Fibroblast of the conjunctiva (primary cell): ENCODE results near the gene ALG1L2.
"Not testable (repeated sequence)": the region's sequence is repeated elsewhere in the genome, so short reads cannot be mapped to it uniquely, and the experiment has no call there.

ENCODE experiments used
- DNase-seq: peaks from one replicate; pipeline ENCODE4 v3.0.0-alpha.2; 2010; ENCODE audit warnings: low read depth

Gene ALG1L2

DNA sequence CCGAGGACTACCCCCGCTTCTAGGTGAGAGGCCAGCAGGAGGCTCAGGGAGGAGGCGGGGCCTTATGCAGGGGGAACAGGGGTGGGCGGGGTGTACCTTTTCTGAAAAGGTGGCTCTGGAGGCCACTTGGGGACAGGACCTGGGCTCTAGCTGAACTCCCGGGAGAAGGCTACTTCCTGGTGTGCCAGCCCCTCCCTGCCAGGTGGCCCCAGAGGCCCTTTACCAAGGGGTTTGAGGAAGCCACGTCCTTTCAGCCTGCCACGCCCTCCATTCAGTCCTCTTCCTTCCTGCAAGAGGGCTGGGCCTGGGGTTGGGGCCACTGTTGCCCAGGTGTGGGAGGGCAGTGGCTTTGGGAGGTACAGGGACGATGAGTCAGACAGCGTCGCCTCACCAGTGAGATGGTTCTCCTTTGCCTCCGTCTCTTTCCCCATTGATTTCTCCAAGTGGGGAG lies 12.9 kb downstream of the ALG1L2 start:
- not testable (repeated sequence) for DNase-seq

DNA sequence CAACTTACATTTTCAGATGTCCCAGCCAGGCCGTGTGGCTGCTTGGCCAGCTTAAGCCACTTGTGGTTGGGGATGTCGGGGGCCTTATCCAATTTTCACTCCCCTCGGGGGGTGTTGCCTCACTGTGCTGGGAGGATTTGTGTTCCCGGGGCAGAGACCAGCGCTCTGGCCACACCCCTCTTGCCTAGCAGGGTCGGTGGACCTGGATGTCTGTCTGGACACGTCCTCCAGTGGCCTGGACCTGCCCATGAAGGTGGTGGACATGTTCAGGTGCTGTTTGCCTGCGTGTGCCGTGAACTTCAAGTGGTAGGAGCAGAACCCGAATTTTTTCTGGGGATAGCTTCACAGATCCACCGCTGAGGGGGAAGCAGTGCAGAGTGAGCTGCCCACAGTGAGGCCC lies 14.2 kb downstream of the ALG1L2 start:
- DNase-seq: not testable (repeated sequence)

DNA sequence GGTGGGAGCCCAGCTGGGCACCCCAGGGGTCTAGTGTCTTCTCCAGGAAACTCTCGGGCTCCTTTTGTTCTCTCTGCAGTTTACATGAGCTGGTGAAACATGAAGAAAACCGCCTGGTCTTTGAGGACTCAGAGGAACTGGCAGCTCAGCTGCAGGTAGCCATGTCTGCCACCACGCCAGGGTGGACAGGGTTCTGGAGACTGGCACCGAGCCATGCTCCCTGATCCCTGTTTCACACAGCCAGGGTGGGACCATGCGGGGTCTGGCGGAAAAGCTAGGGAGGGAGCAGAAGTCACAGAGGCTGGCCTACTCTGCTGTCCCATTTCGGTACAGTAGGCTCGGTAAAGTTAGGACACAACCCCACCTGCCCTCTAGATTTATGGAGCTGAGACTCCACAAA lies 15.5 kb downstream of the ALG1L2 start:
- not testable (repeated sequence) for DNase-seq

DNA sequence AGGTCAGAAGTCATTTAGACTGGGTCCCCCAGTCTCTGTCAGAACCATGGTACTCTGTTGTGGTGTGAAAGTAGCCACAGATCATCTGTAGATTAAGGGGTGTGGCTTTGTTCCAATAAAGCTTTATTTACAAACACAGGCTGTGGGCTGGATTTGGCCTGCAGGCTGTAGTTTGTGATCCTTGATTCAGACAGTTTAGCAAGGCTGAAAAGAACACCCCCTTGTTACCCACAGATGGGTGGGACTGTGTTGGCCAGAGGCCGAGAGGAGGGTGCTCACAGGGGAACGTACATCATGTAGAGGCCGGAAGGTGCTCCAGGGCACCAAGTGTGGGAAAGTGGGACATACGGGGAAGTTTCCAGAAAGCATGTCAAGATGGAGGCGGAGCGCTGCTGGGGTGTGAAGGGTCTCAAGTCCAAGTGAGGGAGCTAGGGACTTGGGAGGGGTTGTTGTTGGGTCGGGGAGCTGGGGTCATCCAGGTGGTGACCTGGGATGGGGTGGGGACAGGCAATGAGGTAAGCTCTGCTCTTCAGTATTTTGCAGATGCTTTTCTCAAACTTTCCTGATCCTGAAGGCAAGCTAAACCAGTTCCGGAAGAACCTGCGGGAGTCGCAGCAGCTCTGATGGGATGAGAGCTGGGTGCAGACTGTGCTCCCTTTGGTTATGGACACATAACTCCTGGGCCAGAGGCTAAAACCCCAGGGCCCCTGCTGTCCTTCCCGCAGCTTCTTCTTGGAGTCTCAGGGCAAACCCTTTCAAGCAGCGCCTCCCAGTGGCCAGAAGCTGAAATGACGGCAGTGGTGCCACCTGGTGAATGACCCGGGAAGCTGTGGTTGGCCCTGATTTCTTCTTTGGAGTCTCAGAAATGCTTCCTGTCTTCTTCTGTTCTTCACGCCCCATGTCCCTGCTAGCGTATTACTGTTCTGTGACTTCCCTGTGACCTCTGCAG lies 16.3 kb downstream of the ALG1L2 start:
- not testable (repeated sequence) for DNase-seq

DNA sequence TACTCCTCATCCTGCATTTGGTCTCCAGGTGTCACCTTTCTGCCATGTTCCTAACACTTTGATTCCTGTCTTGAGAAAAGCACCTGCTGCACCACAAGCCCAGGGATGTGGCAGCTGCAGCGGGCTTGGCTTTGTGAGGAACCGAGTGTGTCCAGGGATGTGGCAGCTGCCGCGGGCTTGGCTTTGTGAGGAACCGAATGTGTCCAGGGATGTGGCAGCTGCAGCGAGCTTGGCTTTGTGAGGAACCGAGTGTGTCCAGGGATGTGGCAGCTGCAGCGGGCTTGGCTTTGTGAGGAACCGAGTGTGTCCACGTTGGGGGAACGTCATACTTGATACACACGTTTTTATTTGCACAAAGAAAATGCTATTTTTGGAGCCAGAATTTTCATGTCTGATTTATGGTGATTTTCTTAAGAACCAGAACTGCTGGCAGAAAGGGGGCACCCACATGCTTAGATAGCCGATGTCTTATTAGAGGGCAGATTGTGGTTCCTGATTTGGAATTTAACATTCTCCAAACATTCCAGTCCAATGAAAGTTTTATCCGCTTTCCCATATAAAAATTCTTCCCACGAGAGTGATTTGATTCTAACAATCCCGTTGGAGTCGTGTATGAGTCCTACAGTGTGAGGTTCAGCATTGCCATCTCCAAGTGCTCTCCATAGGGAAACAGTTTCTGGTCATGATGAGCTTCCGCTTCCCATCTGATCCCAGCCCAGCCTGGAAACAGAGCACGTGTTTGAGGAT lies 17.2 kb downstream of the ALG1L2 start:
- DNase-seq: not testable (repeated sequence)

DNA sequence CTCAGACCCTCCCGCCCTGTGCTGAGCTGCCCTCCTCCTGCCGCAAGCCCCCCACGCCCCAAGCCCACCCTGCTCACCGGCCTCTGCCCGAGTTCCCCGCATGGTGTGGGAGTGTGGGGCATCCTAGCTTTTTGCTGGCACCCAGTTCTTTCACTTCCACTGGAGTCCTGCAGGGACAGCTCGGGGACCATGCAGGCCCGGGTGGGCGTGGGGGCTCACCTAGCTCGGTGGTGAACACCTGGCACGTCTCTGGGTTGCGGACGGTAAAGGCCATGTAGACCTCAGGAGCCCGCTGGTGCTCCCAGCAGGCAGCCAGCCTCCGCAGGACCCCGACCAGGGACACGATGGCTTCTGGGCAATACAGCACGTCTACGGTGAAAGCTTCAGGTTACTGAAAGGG lies 20.9 kb downstream of the ALG1L2 start:
- DNase-seq: not testable (repeated sequence)

DNA sequence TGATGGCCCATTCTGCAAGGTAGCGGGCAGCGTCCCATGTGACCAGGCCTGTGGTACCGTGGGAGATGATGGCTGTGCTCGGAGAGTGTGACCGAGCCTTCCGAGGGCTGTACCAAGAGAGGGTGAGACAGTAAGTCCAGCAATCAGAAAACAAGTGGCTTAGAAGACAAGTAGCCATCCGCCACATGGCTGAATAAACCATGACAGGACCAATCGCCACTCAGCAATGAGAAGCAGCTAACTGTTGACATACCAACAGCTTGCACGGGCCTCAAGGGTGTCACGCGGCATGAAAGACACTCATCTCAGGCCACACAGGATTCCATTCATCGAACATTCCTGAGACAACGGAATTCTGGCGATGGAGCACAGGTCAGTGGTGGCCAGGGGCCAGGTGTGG lies 22.6 kb downstream of the ALG1L2 start:
- DNase-seq: not testable (repeated sequence)

DNA sequence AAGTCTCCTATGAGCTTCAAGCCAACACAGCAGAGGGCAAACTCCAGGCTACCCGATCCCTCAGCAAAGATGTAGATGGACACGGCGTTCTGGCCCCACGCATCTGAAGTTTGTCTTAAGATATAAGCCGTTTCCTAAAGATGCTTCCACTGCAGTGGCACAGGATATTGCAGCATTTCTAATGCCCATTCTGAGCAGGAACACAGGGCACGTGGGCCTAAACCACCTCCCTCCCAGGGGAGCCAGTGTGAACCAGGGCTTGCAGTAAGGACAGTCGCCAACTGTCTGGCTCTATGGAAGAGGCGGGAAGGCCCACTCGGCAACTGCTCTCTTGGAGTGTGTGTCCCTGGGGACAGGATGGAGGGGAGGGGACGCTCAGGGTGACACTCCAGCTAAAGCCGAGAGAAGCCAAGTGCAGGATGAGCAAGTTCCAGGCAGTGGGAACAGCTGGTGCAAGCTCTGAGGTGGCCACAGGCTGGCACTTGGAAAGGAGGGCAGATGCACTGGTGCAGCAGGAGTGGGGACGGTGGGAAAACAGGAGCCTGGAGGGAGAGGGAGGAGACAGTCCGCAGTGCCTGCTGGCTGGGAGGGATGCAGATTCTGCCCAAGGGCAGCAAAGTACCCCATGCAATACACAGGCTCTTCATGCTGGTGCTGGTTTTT lies 25.8 kb downstream of the ALG1L2 start:
- DNase-seq: not testable (repeated sequence)

DNA sequence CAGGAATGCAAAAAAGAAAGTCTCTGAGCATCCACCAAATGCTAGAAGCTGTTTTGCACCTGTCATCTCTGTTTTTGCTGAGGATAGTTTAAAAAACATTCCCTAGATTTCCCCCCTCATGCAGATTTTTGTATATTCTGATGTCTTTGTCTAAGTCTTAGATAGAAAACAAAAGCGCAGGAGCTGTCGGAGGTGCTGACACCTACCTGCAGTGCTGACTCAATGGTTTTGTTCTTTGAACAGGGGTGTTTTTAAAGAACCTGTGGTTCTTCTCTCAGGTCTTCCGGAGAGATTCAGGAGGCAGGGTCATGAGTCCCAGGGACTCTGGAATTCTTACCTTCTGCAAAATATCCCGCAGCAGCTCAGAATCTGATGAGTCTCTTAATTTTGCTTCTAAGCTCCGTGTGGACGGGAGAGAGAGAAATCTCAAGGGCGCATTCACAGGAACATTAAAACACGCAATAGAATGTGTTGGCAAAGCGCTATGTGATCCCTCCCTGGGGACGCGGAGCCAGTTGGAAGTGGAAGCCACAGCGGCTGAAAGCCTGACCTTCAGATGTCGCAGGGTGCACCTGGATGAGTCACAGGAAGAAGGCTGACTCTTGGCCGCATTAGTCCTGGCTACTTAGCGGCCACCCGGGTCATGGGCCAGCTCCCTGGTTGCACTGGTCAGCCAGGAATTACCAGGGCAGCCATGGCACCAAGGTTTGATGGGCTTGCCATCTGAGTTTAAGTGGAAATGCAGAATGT lies 27.4 kb downstream of the ALG1L2 start:
- not testable (repeated sequence) for DNase-seq

DNA sequence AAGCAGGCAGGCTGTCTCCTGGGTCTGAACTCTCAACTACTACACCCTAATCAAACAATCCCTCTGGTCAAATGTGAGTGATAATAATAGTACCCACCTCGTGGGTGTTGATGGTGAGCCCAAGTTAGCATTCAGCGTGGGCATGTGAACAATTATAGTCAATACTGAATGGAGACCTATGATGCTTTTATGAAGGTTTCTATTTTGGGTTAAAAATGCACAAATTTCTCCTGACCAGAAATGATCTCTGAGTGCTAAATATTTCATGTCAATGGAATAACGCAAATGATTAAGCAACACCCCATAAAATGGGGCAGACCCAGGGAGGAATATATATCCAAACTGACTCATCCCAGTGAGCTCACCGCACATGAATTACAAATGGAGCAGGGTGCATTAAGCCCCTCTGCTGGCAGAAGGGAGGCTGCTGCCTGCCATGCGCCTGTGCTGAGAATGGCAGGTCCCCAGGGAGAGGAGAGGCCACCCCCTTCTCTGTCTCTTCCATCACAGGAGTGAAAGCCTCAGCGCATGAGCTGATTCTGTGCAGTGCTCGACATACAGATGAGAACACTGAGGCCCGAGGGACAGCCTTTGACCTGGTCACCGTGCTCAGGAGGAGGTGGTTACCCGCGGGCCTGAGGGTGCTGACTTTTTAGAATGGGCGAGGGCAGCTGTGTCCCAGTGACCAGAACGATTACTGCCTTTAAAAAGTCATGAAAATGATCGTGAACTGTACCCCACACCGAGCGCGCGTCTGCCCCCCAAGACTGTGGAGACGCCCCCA lies 28.9 kb downstream of the ALG1L2 start:
- peak; percentile 49 for DNase-seq

DNA sequence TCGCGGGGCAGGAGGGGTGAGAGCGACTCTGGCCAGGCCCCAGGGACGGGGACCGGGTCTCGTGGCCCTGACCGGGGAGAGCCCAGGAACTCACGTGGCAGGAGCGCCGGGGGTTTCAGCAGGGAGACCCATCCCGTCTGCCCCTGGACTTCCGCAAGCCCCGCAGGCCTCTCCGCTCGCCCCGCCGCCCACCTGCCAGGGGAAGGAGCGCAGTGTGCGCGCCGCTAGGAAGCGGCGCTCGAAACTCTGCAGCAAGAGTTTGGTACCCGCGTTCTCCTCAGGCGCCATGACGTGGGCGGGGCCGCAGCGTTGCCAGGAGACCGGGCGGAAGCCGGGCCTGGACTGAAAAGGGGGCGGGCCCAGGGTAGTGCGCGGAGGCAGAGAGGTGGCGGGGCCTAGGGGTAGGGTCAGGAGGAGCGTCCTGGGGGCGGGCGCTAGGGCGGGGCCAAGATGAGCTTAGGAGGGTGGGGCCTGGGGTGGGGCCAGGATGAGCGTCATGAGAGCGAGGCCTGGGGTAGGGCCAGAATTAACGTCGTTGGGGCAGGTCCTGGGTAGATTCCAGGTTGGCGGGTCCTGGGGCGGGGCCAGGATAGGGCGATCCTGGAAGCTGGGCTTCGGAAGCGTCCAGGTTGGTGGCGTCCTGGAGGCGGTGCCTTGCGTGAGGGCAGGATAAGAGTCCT lies 29.7 kb downstream of the ALG1L2 start:
- peak; percentile 97 for DNase-seq

DNA sequence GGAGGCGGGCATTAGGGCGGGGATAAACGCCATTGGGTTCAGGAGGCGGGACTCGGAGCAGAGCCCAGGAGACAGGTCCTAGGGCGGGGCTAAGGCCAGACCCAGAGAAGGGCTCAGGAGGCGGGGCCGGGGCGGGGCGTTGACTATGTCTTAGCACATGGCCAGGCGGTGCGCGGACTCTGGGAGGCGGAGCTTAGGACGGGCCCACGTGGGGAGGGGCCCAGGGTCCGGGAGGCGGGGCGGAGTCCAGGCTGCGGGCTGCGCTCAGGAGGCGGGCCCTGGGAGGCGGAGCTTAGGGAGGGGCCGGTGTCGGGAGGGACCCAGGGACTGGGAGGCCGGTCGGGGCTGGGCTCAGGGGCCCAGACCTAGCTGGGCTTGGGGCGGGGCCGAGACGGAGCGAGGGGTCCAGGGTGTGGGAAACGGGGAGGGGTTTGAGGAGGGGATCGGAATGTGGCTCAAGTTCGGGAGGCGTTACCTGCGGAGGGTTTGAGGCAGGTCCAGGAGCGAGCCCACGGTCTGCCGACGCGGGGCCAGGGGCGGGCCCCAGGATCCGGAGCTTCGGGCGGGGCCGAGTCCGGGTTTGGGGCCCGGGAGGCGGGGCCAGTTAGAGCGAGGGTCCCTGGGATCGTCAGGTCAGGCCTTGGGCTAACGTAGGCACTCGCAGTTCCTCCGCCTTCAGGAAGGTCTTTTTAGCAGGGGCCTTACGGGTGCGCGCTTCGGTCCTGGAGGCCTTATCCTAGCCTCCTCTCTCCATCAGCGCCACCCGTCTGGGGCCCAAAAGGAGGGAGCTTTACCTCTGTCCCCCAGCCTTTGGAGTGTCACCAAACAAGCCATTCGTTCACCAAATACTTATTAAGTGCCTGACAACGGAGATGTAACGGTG lies 30.5 kb downstream of the ALG1L2 start:
- DNase-seq: peak; percentile 94

DNA sequence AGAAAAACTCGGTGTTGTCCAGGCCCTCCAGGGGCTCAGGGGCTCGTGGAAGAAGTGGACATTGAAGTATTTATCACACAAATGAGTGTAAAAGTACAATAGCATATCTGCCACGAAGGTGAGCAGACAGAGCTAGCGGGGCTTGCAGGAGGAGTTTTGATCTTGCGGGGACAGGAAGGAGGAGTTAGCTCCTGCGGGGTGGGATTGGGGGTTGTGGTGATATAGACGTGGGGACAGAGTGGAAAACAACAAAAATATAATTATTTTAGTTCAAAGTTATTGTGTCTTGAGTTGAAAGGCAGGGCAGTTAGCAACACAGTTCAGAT lies 31.1 kb downstream of the ALG1L2 start:
- DNase-seq: not testable (repeated sequence)

DNA sequence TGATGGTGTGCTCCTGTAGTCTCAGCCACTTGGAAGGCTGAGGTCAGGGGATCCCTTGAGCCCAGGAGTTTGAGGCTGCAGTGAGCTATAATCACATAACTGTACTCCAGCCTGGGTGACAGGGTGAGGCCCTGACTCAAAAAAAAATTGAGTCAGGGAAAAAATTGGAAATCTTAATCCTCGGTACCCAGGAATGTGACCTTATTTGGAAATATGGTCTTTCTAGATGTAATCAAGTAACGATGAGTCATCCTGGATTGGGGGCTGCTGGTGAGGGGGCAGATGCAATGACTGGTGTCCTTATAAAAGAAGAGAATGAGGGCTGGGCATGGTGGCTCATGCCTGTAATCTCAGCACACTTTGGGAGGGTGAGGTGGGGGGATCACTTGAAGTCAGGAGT lies 33.8 kb downstream of the ALG1L2 start:
- DNase-seq: not testable (repeated sequence)

DNA sequence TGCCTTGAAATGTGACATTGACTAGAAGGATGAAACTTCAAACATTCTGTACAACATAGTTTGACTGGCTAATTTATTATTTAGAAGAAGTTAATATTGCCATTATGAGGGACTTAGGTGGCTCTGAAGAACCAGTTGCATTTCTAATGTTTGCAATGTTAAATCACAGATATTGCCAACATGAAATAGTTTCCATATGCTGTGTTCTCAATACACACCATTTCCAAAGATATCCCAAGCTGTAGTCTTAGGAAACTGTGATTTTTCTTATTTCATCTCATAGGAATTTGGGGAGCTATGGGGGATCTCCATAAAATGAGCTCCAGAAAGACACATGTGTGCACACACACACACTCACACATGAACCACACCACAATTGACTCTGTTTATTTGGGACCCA lies 36.3 kb downstream of the ALG1L2 start:
- no peak for DNase-seq

DNA sequence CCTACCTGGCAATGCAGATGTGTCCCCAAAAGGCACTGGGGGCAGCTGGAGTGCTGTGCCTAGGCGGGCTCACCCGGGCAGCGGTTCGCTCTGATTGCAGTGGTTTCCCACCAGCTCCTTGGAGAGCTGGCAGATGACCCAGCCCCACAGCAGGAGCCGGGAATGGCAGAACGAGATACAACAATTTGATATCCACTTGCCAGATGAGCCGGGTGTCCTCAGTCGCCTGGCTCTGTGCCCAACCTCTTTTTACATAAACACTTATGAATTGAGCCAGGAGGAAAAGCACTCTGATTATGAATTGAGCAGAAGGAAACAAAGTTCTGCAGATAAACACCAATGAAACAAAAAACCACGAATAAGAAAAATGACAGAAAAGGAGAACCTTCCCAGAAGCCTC lies 38.2 kb downstream of the ALG1L2 start:
- DNase-seq: not testable (repeated sequence)

DNA sequence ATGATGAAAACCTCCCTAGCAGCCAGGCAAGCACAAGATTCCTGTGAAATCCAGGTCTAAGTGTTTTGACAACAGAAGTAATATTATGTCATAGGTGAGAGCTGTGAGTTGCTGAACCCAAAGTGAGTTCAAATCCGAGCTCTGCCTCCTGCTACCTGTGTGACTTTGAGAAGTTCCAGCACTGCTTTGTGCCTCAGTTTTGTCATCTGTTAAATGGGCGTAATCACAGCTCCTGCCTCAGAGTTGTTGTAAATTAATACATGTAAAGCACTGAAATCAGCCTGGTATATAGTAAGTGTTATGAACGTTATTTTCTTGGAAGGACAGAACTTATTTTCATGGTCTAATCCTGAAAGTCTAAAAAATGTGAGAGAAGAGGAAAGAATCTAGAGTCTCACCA lies 38.7 kb downstream of the ALG1L2 start:
- DNase-seq: not testable (repeated sequence)

DNA sequence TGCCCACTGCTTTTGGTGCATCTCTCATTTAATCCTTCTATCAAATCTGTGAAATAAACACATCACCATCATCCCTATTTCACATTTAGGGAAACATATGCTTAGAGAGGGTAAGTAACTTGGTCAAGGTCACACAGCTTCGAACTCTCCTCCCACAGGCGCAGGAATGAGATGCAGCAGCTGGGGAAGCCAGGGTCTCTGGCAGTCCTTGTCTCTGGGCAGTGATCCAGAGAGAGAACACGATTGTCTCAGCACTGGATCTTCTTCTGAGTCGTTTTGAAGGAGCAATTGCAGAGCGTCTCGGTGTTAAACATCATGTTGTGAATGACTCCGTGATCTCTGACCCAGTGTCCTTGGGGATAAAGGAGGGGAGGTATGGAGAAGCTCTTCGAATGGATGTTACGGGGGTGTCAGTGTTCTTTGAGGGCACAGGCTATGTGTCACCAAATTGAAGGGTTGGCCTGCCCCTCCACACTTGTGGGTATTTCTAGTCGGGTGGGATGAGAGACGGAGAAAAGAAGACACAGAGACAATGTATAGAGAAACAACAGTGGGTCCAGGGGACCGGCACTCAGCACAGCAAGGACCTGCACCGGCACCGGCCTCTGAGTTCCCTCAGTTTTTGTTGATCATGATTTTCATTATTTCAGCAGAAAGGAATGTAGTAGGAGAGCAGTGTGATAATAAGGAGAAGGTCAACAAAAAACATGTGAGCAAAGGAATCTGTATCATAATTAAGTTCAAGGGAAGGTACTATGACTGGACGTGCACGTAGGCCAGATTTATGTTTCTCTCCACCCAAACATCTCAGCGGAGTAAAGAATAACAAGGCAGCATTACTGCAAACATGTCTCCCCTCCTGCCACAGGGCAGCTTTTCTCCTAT lies 41.5 kb downstream of the ALG1L2 start:
- not testable (repeated sequence) for DNase-seq
